Gastrocnemius medialis (tissue), 4 donors: ENCODE results near the gene SLC27A6. TPM values are rescaled to one million over a fixed set of nuclear protein-coding genes. Genes with fewer than 3 reads are reported as not detected.

ENCODE experiments used
- ATAC-seq, 2 donors: fragments of 150-250 bp; one replicate each; pipeline ENCODE4 v1.9.1; 2016
- DNase-seq, 2 donors: peaks; one replicate each; pipeline ENCODE4 v3.0.0-alpha.2; 2019
- H3K27ac ChIP-seq, 4 donors: fragments of 200-600 bp; sonication (generic); 1 replicate in 1 of 4; 2 replicates in 3 of 4; pipeline ENCODE4 v1.5.1; 2016 to 2018; ENCODE audit warnings: mild to moderate bottlenecking in 2 of 4, moderate library complexity in 1 of 4
- H3K27me3 ChIP-seq, 3 donors: fragments of 200-600 bp; sonication (generic) in 2 of 3; 1 replicate in 1 of 3; 2 replicates in 2 of 3; pipeline versions ENCODE4 v1.5.1 to v1.6.0; 2016 to 2019; ENCODE audit warnings: mild to moderate bottlenecking in 1 of 3, moderate library complexity in 1 of 3
- H3K36me3 ChIP-seq, 2 donors: fragments of 200-600 bp; sonication (generic) in 1 of 2; one replicate each; pipeline ENCODE4 v1.5.1; 2017 to 2018
- H3K4me1 ChIP-seq, 2 donors: fragments of 200-600 bp; sonication (generic) in 1 of 2; one replicate each; pipeline ENCODE4 v1.5.1; 2016 to 2017; ENCODE audit warnings: mild to moderate bottlenecking in 2 of 2
- H3K4me3 ChIP-seq, 4 donors: fragments of 200-600 bp; sonication (generic) in 3 of 4; 1 replicate in 1 of 4; 2 replicates in 3 of 4; pipeline ENCODE4 v1.5.1; 2016 to 2019; ENCODE audit warnings: mild to moderate bottlenecking in 2 of 4
- H3K9me3 ChIP-seq, 3 donors: fragments of 200-600 bp; sonication (generic) in 2 of 3; 1 replicate in 1 of 3; 2 replicates in 2 of 3; pipeline ENCODE4 v1.5.1; 2016 to 2019
- CTCF ChIP-seq, 5 experiments: fragments of 450-650 bp in 3 of 5; fragments of 200-600 bp in 2 of 5; sonication (generic) in 2 of 5; IDR thresholded peaks in 4 of 5; conservative IDR thresholded peaks in 1 of 5; 1 replicate in 4 of 5; 2 replicates in 1 of 5; pipeline ENCODE4 v1.5.1; 2016 to 2019; ENCODE audit warnings: antibody characterized with exemption in 5 of 5, mild to moderate bottlenecking in 3 of 5, moderate library complexity in 3 of 5
- POLR2A ChIP-seq, 2 donors: fragments of 450-650 bp; IDR thresholded peaks; one replicate each; pipeline ENCODE4 v1.6.1; 2017; ENCODE audit warnings: antibody characterized with exemption in 2 of 2, mild to moderate bottlenecking in 2 of 2, moderate library complexity in 2 of 2
- in situ Hi-C, 4 donors: fragments of 200-750 bp; cut with MboI; loops; one replicate each; pipeline versions ENCODE4 v1.15.0 to v1.8.0; 2017; ENCODE audit warnings: low sequenced_read_pairs in 4 of 4
- intact Hi-C: fragments of 100-400 bp; cut with DNase I; formaldehyde crosslinking; loops from one replicate; pipeline ENCODE4 v1.15.1; 2023; ENCODE audit warnings: low total_unique reads
- total RNA-seq, 4 donors: library from RNA; depleted of rRNA; stranded (reverse); fragments of >200 nt; gene quantifications; one replicate each; pipeline versions ENCODE4 v1.1.0 to v1.2.3, GENCODE V29; 2016

The SLC27A6 gene
- total RNA-seq, 4 donors from 2014 or later, result 0.29 to 2.0 TPM; not detected in 2

GRCh38 chr5:129067745-129068144 lies 102.5 kb downstream of the SLC27A6 start:
- in situ Hi-C loops, result no loop called here

GRCh38 chr5:129069292-129069691 lies 104.0 kb downstream of the SLC27A6 start:
- no peak overlapping the region for H3K27ac ChIP-seq
- in situ Hi-C loops, result no loop called here

More at GRCh38 chr5:129067745-129068144, 102.5 kb downstream of the SLC27A6 start:
- Histone ChIP-seq H3K4me1 (no peaks in the 10 kb centered on the region), H3K36me3 (no peaks in the 10 kb centered on the region), H3K9me3 (no peaks in the 10 kb centered on the region), H3K27ac (no peak overlapping the region), H3K4me3 (no peak overlapping the region), H3K27me3 (no peaks in the 10 kb centered on the region)
- intact Hi-C loops, result no loop called here
- no peak for TF ChIP-seq POLR2A (IDR thresholded peaks at IDR 0.05)
- TF ChIP-seq CTCF (IDR thresholded peaks at IDR 0.05 in 4 of 5, conservative IDR thresholded peaks at IDR 0.05 in 1 of 5), result no peak
- ATAC-seq (no peak), DNase-seq (no peak)

GRCh38 chr5:129073111-129073510 lies 107.8 kb downstream of the SLC27A6 start:
- Histone ChIP-seq H3K36me3 (no peaks in the 10 kb centered on the region), H3K27me3 (no peaks in the 10 kb centered on the region), H3K4me1 (no peaks in the 10 kb centered on the region), H3K9me3 (no peaks in the 10 kb centered on the region), H3K4me3 (no peak overlapping the region), H3K27ac (no peak overlapping the region)
- in situ Hi-C loops, result no loop called here
- DNase-seq, result no peak
- no peak for TF ChIP-seq CTCF (IDR thresholded peaks at IDR 0.05 in 4 of 5, conservative IDR thresholded peaks at IDR 0.05 in 1 of 5)
- no peak for TF ChIP-seq POLR2A (IDR thresholded peaks at IDR 0.05)
- intact Hi-C loops, result no loop called here
- ATAC-seq, result no peak

More at GRCh38 chr5:129069292-129069691, 104.0 kb downstream of the SLC27A6 start:
- Histone ChIP-seq H3K27me3 (no peaks in the 10 kb centered on the region), H3K4me1 (no peaks in the 10 kb centered on the region), H3K9me3 (no peaks in the 10 kb centered on the region), H3K4me3 (no peak overlapping the region), H3K36me3 (no peaks in the 10 kb centered on the region)
- ATAC-seq (no peak), DNase-seq (no peak)
- intact Hi-C loops, result no loop called here
- TF ChIP-seq POLR2A (IDR thresholded peaks at IDR 0.05) (no peak), CTCF (IDR thresholded peaks at IDR 0.05 in 4 of 5, conservative IDR thresholded peaks at IDR 0.05 in 1 of 5) (no peak)

GRCh38 chr5:129074903-129075302 lies 109.6 kb downstream of the SLC27A6 start:
- H3K27me3 ChIP-seq, result no peaks in the 10 kb centered on the region
- H3K9me3 ChIP-seq, result no peaks in the 10 kb centered on the region
- ATAC-seq (no peak), DNase-seq (no peak)
- no peak overlapping the region for H3K27ac ChIP-seq
- no peak for TF ChIP-seq CTCF (IDR thresholded peaks at IDR 0.05 in 4 of 5, conservative IDR thresholded peaks at IDR 0.05 in 1 of 5)
- TF ChIP-seq POLR2A (IDR thresholded peaks at IDR 0.05), result no peak
- no peaks in the 10 kb centered on the region for H3K4me1 ChIP-seq
- intact Hi-C loops, result no loop called here
- in situ Hi-C loops, result no loop called here
- no peaks in the 10 kb centered on the region for H3K36me3 ChIP-seq
- no peak overlapping the region for H3K4me3 ChIP-seq

- no peak for ATAC-seq
- TF ChIP-seq CTCF (IDR thresholded peaks at IDR 0.05 in 4 of 5, conservative IDR thresholded peaks at IDR 0.05 in 1 of 5), result no peak
- TF ChIP-seq POLR2A (IDR thresholded peaks at IDR 0.05), result no peak
These were observed 112.3 kb downstream of the SLC27A6 start for GRCh38 chr5:129077433-129078075.

More at GRCh38 chr5:129077433-129078075, 112.3 kb downstream of the SLC27A6 start:
- no peak for DNase-seq
- H3K9me3 ChIP-seq, result no peaks in the 10 kb centered on the region
- H3K27ac ChIP-seq, result no peak overlapping the region
- no peak overlapping the region for H3K4me3 ChIP-seq
- no peaks in the 10 kb centered on the region for H3K4me1 ChIP-seq
- no peaks in the 10 kb centered on the region for H3K27me3 ChIP-seq
- no peaks in the 10 kb centered on the region for H3K36me3 ChIP-seq
- intact Hi-C loops, result no loop called here
- in situ Hi-C loops, result no loop called here
